HepG2 (cell line): ENCODE data around the gene NBR1. TPM values are rescaled to one million over a fixed set of nuclear protein-coding genes. Genes with fewer than 3 reads are reported as not detected.

Source experiments
- CREB1 ChIP-seq, 2 experiments: fragments of 450-650 bp in 1 of 2; IDR thresholded peaks; 2 replicates each; pipeline ENCODE4 v1.6.1; 2016 to 2017; ENCODE audit warnings: control low read depth in 1 of 2, mild to moderate bottlenecking in 1 of 2, missing compliant biosample characterization in 1 of 2, missing genetic modification characterization in 1 of 2
- CREB3 ChIP-seq: sonication (generic); formaldehyde crosslinking; IDR thresholded peaks from 2 replicates; pipeline ENCODE4 v1.5.0; 2020; ENCODE audit warnings: missing genetic modification reagents
- CREM ChIP-seq, 2 experiments: sonication (generic) in 1 of 2; formaldehyde crosslinking in 1 of 2; IDR thresholded peaks; 2 replicates each; pipeline versions ENCODE4 v1.4.0 to v1.6.1; 2016 to 2020; ENCODE audit warnings: antibody characterized with exemption in 1 of 2, mild to moderate bottlenecking in 1 of 2, missing genetic modification reagents in 1 of 2
- FOXA1 ChIP-seq, 2 experiments: fragments of 450-650 bp in 1 of 2; sonication (generic) in 1 of 2; formaldehyde crosslinking in 1 of 2; IDR thresholded peaks; 2 replicates each; pipeline versions ENCODE4 v1.4.0 to v1.6.1; 2016 to 2020; ENCODE audit warnings: missing genetic modification reagents in 1 of 2
- FOXM1 ChIP-seq: sonication (generic); formaldehyde crosslinking; IDR thresholded peaks from 2 replicates; pipeline ENCODE4 v1.5.0; 2020; ENCODE audit warnings: missing genetic modification reagents
- HDAC1 ChIP-seq: sonication (generic); formaldehyde crosslinking; IDR thresholded peaks from 2 replicates; pipeline ENCODE4 v1.5.1; 2020; ENCODE audit warnings: mild to moderate bottlenecking, missing genetic modification reagents
- HHEX ChIP-seq: IDR thresholded peaks from 2 replicates; pipeline ENCODE4 v1.6.1; 2016; ENCODE audit warnings: control low read depth
- HNF4A ChIP-seq: sonication (generic); formaldehyde crosslinking; IDR thresholded peaks from 2 replicates; pipeline ENCODE4 v1.4.0; 2020; ENCODE audit warnings: missing genetic modification reagents
- HOXA3 ChIP-seq: sonication (generic); formaldehyde crosslinking; IDR thresholded peaks from 2 replicates; pipeline ENCODE4 v1.5.0; 2020; ENCODE audit warnings: missing genetic modification reagents
- HOXA7 ChIP-seq: sonication (generic); formaldehyde crosslinking; IDR thresholded peaks from 2 replicates; pipeline ENCODE4 v1.8.1; 2022; ENCODE audit warnings: mild to moderate bottlenecking, missing genetic modification reagents, moderate library complexity
- LRRFIP1 ChIP-seq: sonication (generic); formaldehyde crosslinking; conservative IDR thresholded peaks from 2 replicates; pipeline ENCODE4 v1.4.0; 2020; ENCODE audit warnings: missing genetic modification reagents
- MBNL3 ChIP-seq: fragments of 250-450 bp; sonication (Bioruptor Pico); conservative IDR thresholded peaks from 2 replicates; pipeline ENCODE4 v1.8.0; 2022; ENCODE audit warnings: mild to moderate bottlenecking, inconsistent platforms
- MYNN ChIP-seq: sonication (generic); formaldehyde crosslinking; IDR thresholded peaks from 2 replicates; pipeline ENCODE4 v1.4.0; 2020; ENCODE audit warnings: mild to moderate bottlenecking, low read depth, missing genetic modification reagents
- PHF20 ChIP-seq: sonication (generic); formaldehyde crosslinking; IDR thresholded peaks from 2 replicates; pipeline ENCODE4 v1.5.0; 2020; ENCODE audit warnings: mild to moderate bottlenecking, missing genetic modification reagents
- RAD21 ChIP-seq: fragments of 450-650 bp; formaldehyde crosslinking; IDR thresholded peaks from 2 replicates; pipeline ENCODE4 v1.5.0; 2020; ENCODE audit warnings: mild to moderate bottlenecking
- RARA ChIP-seq: IDR thresholded peaks from 2 replicates; pipeline ENCODE4 v1.6.1; 2016; ENCODE audit warnings: missing genetic modification reagents, missing compliant biosample characterization
- RBAK ChIP-seq: sonication (generic); formaldehyde crosslinking; IDR thresholded peaks from 2 replicates; pipeline ENCODE4 v1.5.1; 2020; ENCODE audit warnings: mild to moderate bottlenecking, missing genetic modification reagents
- SIN3B ChIP-seq: fragments of 150-350 bp; IDR thresholded peaks from 2 replicates; pipeline ENCODE4 v1.6.1; 2014; ENCODE audit warnings: low read length
- STAG1 ChIP-seq: sonication (generic); formaldehyde crosslinking; IDR thresholded peaks from 2 replicates; pipeline ENCODE4 v1.4.0; 2020; ENCODE audit warnings: missing genetic modification reagents
- STAT5B ChIP-seq: sonication (generic); formaldehyde crosslinking; IDR thresholded peaks from 2 replicates; pipeline ENCODE4 v1.4.0; 2020; ENCODE audit warnings: missing genetic modification reagents
- TEAD3 ChIP-seq: optimal IDR thresholded peaks from 2 replicates; pipeline ENCODE3; 2016; ENCODE audit warnings: borderline replicate concordance
- THRA ChIP-seq: sonication (generic); formaldehyde crosslinking; IDR thresholded peaks from 2 replicates; pipeline ENCODE4 v1.4.0; 2020; ENCODE audit warnings: missing genetic modification reagents, borderline replicate concordance
- YEATS2 ChIP-seq: sonication (generic); formaldehyde crosslinking; IDR thresholded peaks from 2 replicates; pipeline ENCODE4 v1.4.0; 2020; ENCODE audit warnings: missing genetic modification reagents, borderline replicate concordance
- ZC3H4 ChIP-seq: sonication (generic); formaldehyde crosslinking; IDR thresholded peaks from 2 replicates; pipeline ENCODE4 v1.4.0; 2020; ENCODE audit warnings: missing genetic modification reagents, borderline replicate concordance
- ZFP41 ChIP-seq: sonication (generic); formaldehyde crosslinking; IDR thresholded peaks from 2 replicates; pipeline ENCODE4 v1.4.0; 2020; ENCODE audit warnings: mild to moderate bottlenecking, missing genetic modification reagents, borderline replicate concordance
- ZMYM2 ChIP-seq: sonication (generic); formaldehyde crosslinking; IDR thresholded peaks from 2 replicates; pipeline ENCODE4 v1.8.0; 2022; ENCODE audit warnings: mild to moderate bottlenecking, missing genetic modification reagents
- ZNF17 ChIP-seq: sonication (generic); formaldehyde crosslinking; IDR thresholded peaks from 2 replicates; pipeline ENCODE4 v1.5.0; 2020; ENCODE audit warnings: mild to moderate bottlenecking, missing genetic modification reagents
- ZNF326 ChIP-seq: sonication (generic); formaldehyde crosslinking; IDR thresholded peaks from 2 replicates; pipeline ENCODE4 v1.4.0; 2020; ENCODE audit warnings: missing genetic modification reagents, borderline replicate concordance
- ZNF430 ChIP-seq: sonication (generic); formaldehyde crosslinking; IDR thresholded peaks from 2 replicates; pipeline ENCODE4 v1.9.0; 2021; ENCODE audit warnings: mild to moderate bottlenecking, missing genetic modification reagents
- ZNF562 ChIP-seq: sonication (generic); formaldehyde crosslinking; IDR thresholded peaks from 2 replicates; pipeline ENCODE4 v1.8.0; 2022; ENCODE audit warnings: missing genetic modification reagents, borderline replicate concordance
- polyA plus RNA-seq, 8 experiments: library from polyadenylated mRNA; depleted of rRNA in 3 of 8; stranded (reverse) in 7 of 8; unstranded in 1 of 8; fragments of >200 nt; fragmentation: Illumina TruSeq in 4 of 8; extraction: Trizol in 4 of 8; gene quantifications; 2 replicates each; pipeline versions ENCODE4 v1.2.1 to v1.2.3, GENCODE V29; 2011 to 2016; ENCODE audit warnings: low read depth in 4 of 8, missing spikeins in 1 of 8, mixed read lengths in 1 of 8; ENCODE audit not compliant: insufficient read depth in 1 of 8
- total RNA-seq, 5 experiments: library from RNA; depleted of rRNA; stranded (reverse); fragments of >200 nt; fragmentation: Illumina TruSeq; extraction: Trizol; gene quantifications; 2 replicates each; pipeline ENCODE4 v1.2.3, GENCODE V29; 2016; ENCODE audit warnings: low read depth in 1 of 5

Gene NBR1
- total and polyA plus RNA-seq, 2 of the 13 experiments (the other 11 are each of a cell fraction or from before 2014, with no cell fraction given) = 51.7 to 121 TPM

GRCh38 chr17:43155666-43156065, 15.3 kb upstream of the NBR1 start (continued):
- no peak for TF ChIP-seq TEAD3 (CRISPR knock-in tag)
- no peak for TF ChIP-seq ZC3H4 (CRISPR knock-in tag)
- no peak for TF ChIP-seq MYNN (CRISPR knock-in tag)
- TF ChIP-seq ZFP41 (CRISPR knock-in tag) = no peak
- no peak for TF ChIP-seq STAG1 (CRISPR knock-in tag)
- no peak for TF ChIP-seq SIN3B
- TF ChIP-seq ZNF562 (CRISPR knock-in tag) = no peak
- TF ChIP-seq ZNF326 (CRISPR knock-in tag) = no peak
- peak; percentile 20; the same call in 1 of the 2 replicates for TF ChIP-seq HDAC1 (CRISPR knock-in tag)
- no peak for TF ChIP-seq RBAK
- TF ChIP-seq THRA (CRISPR knock-in tag) = peak; percentile 29; the same call in 1 of the 2 replicates
- no peak for TF ChIP-seq YEATS2 (CRISPR knock-in tag)
- no peak for TF ChIP-seq MBNL3
- no peak for TF ChIP-seq RAD21 (CRISPR knock-in tag)
- TF ChIP-seq HNF4A (CRISPR knock-in tag) = peak; percentile 35; the same call in 1 of the 2 replicates
- TF ChIP-seq PHF20 (CRISPR knock-in tag) = no peak
- no peak for TF ChIP-seq HOXA3 (CRISPR knock-in tag)
- TF ChIP-seq FOXA1 (IDR thresholded peaks at IDR 0.05) = no peak
- no peak for TF ChIP-seq FOXA1 (CRISPR knock-in tag; IDR thresholded peaks at IDR 0.05)
- no peak for TF ChIP-seq HOXA7 (CRISPR knock-in tag)
- no peak for TF ChIP-seq STAT5B
- no peak for TF ChIP-seq CREM (IDR thresholded peaks at IDR 0.05)
- TF ChIP-seq CREM (CRISPR knock-in tag; IDR thresholded peaks at IDR 0.05) = no peak
- no peak for TF ChIP-seq HHEX (CRISPR knock-in tag)
- no peak for TF ChIP-seq LRRFIP1 (CRISPR knock-in tag)
- TF ChIP-seq FOXM1 (CRISPR knock-in tag) = no peak
- no peak for TF ChIP-seq CREB1 (IDR thresholded peaks at IDR 0.05)
- no peak for TF ChIP-seq CREB1 (CRISPR knock-in tag; IDR thresholded peaks at IDR 0.05)
- TF ChIP-seq ZNF430 (CRISPR knock-in tag) = 0 out of 2 replicates have a peak, but pooled peaks have one; percentile 39
- TF ChIP-seq ZMYM2 (CRISPR knock-in tag) = peak; percentile 47; the same call in 1 of the 2 replicates
- 0 out of 2 replicates have a peak, but pooled peaks have one; percentile 14 for TF ChIP-seq RARA
- no peak for TF ChIP-seq ZNF17 (CRISPR knock-in tag)
- TF ChIP-seq CREB3 (CRISPR knock-in tag) = no peak
